K562 (cell line): Measurements from ENCODE around the gene SKIC2. TPM values are rescaled to one million over a fixed set of nuclear protein-coding genes. Genes with fewer than 3 reads are reported as not detected.

Experiments
- ATAC-seq: fragments of 200-7000 bp; cut with Tn5 transposase; 3 replicates; pipeline ENCODE4 v1.9.1; 2020; ENCODE audit warnings: moderate library complexity
- BruUV-seq: library from RNA; stranded (reverse); fragments of 400-500 nt; replicated peaks from 2 replicates; lab custom pipeline; 2021; lab: Mats Ljungman, UMichigan
- CTCF ChIA-PET: fragments of 300-600 bp; formaldehyde crosslinking; extraction: SDS; loops from one replicate; lab custom pipeline; 2021; ENCODE audit warnings: low intra/inter-chr PET ratio; lab: Yijun Ruan, JAX
- POLR2A ChIA-PET: fragments of 300-600, 350-650 bp; sonication (Branson Sonifier 250); formaldehyde crosslinking; extraction: SDS; loops from one replicate; lab custom pipeline; 2021; ENCODE audit warnings: antibody characterized with exemption, inconsistent platforms; lab: Yijun Ruan, JAX
- DNase-seq, 4 experiments: peaks; one replicate each; pipeline versions ENCODE4 v3.0.0 to v3.0.0-alpha.2; 2011 to 2018; ENCODE audit warnings: low spot score in 3 of 4, mixed read lengths in 3 of 4; ENCODE audit errors: extremely low read depth in 1 of 4
- FAIRE-seq: peaks from 2 replicates; lab custom pipeline; 2011; peaks lifted over from hg19 to GRCh38; lab: Jason Lieb, UNC
- H2AFZ ChIP-seq: 2 replicates; pipeline ENCODE4 v1.6.0; 2011; ENCODE audit warnings: low read depth, low read length, control low read depth, inconsistent platforms
- H3K27ac ChIP-seq: fragments of 200-600 bp; 3 replicates; pipeline ENCODE4 v1.8.0; 2011; ENCODE audit warnings: low read depth, mild to moderate bottlenecking, control low read depth, inconsistent platforms, low read length, moderate library complexity, mixed read lengths; ENCODE audit errors: extremely low read depth
- H3K27me3 ChIP-seq, 2 experiments: fragments of 300-600 bp in 1 of 2; 2 replicates in 1 of 2; 3 replicates in 1 of 2; pipeline versions ENCODE4 v1.6.0 to v1.8.0; 2011; ENCODE audit warnings: inconsistent platforms in 2 of 2, low read length in 2 of 2, mild to moderate bottlenecking in 1 of 2, mixed read lengths in 1 of 2, moderate library complexity in 1 of 2; ENCODE audit not compliant: control insufficient read depth in 2 of 2, insufficient read depth in 2 of 2
- H3K36me3 ChIP-seq: fragments of 300-600 bp; 3 replicates; pipeline ENCODE4 v1.8.0; 2011; ENCODE audit warnings: mild to moderate bottlenecking, low read length, inconsistent platforms; ENCODE audit not compliant: control insufficient read depth, insufficient read depth
- H3K4me1 ChIP-seq, 2 experiments: fragments of 200-600 bp in 1 of 2; replicated peaks in 1 of 2; 2 replicates in 1 of 2; 3 replicates in 1 of 2; pipeline versions ENCODE4 v1.5.1 to v1.8.0; 2011; ENCODE audit warnings: inconsistent platforms in 2 of 2, low read length in 2 of 2, mild to moderate bottlenecking in 1 of 2, mixed read lengths in 1 of 2, moderate library complexity in 1 of 2; ENCODE audit not compliant: control insufficient read depth in 2 of 2, insufficient read depth in 2 of 2
- H3K4me2 ChIP-seq: 2 replicates; pipeline ENCODE4 v1.6.1; 2011; ENCODE audit warnings: low read length, control low read depth, inconsistent platforms, mixed read lengths; ENCODE audit not compliant: insufficient read depth
- H3K4me3 ChIP-seq: fragments of 200-600 bp; sonication (generic), shearing (Covaris generic); 2 replicates; pipeline ENCODE4 v1.5.1; 2016; ENCODE audit warnings: control low read depth, inconsistent platforms
- H3K79me2 ChIP-seq: fragments of 200-600 bp; 3 replicates; pipeline ENCODE4 v1.8.0; 2011; ENCODE audit warnings: low read length, inconsistent platforms; ENCODE audit not compliant: control insufficient read depth, insufficient read depth
- H3K9ac ChIP-seq, 2 experiments: 2 replicates each; pipeline versions ENCODE4 v1.6.0 to v1.6.1; 2011; ENCODE audit warnings: low read depth in 2 of 2, low read length in 2 of 2, control low read depth in 1 of 2, inconsistent platforms in 1 of 2, mild to moderate bottlenecking in 1 of 2, mixed read lengths in 1 of 2; ENCODE audit not compliant: insufficient read depth in 1 of 2
- H3K9me1 ChIP-seq: one replicate; pipeline ENCODE4 v1.6.0; 2011; ENCODE audit warnings: inconsistent platforms, mild to moderate bottlenecking, low read length, moderate library complexity; ENCODE audit not compliant: control insufficient read depth, insufficient read depth
- H3K9me3 ChIP-seq: replicated peaks from 2 replicates; pipeline ENCODE4 v1.5.1; 2011; ENCODE audit warnings: low read depth, low read length, inconsistent platforms; ENCODE audit not compliant: control insufficient read depth, insufficient read depth
- H4K20me1 ChIP-seq: replicated peaks from 2 replicates; pipeline ENCODE4 v1.6.1; 2011; ENCODE audit warnings: low read length, inconsistent platforms, mixed read lengths; ENCODE audit not compliant: control insufficient read depth, insufficient read depth
- BDP1 ChIP-seq: IDR thresholded peaks from 3 replicates; pipeline ENCODE4 v1.6.1; 2011; ENCODE audit not compliant: insufficient read length, insufficient read depth
- C11orf30 ChIP-seq: fragments of 450-650 bp; IDR thresholded peaks from 2 replicates; pipeline ENCODE4 v1.6.1; 2016; ENCODE audit warnings: low read depth, mild to moderate bottlenecking
- DMBX1 ChIP-seq: fragments of 250-450 bp; sonication (Bioruptor Pico); IDR thresholded peaks from 2 replicates; pipeline ENCODE4 v1.8.0; 2022; ENCODE audit warnings: inconsistent platforms, mild to moderate bottlenecking, moderate library complexity, borderline replicate concordance
- GATAD2B ChIP-seq: fragments of 450-650 bp; IDR thresholded peaks from 2 replicates; pipeline ENCODE4 v1.6.1; 2017; ENCODE audit warnings: mild to moderate bottlenecking, borderline replicate concordance
- IFI16 ChIP-seq: fragments of 250-450 bp; sonication (Bioruptor Pico); IDR thresholded peaks from 2 replicates; pipeline ENCODE4 v2.1.2; 2022; ENCODE audit warnings: mild to moderate bottlenecking, inconsistent platforms
- KLF16 ChIP-seq: IDR thresholded peaks from 2 replicates; pipeline ENCODE4 v1.6.1; 2016; ENCODE audit warnings: antibody characterized with exemption
- KLF6 ChIP-seq: fragments of 250-450 bp; sonication (Bioruptor Pico); IDR thresholded peaks from 2 replicates; pipeline ENCODE4 v1.4.0; 2020; ENCODE audit warnings: mild to moderate bottlenecking, moderate library complexity, borderline replicate concordance
- MEF2A ChIP-seq: IDR thresholded peaks from 2 replicates; pipeline ENCODE4 v1.6.1; 2011; ENCODE audit warnings: low read depth, mild to moderate bottlenecking, low read length, moderate library complexity; ENCODE audit not compliant: control insufficient read depth
- MXI1 ChIP-seq: IDR thresholded peaks from 2 replicates; pipeline ENCODE4 v1.6.1; 2011; ENCODE audit warnings: low read depth, mild to moderate bottlenecking, improper control_type of control experiment, low read length
- PHB ChIP-seq: fragments of 250-450 bp; sonication (Bioruptor Pico); IDR thresholded peaks from 2 replicates; pipeline ENCODE4 v1.5.0; 2021
- PPARD ChIP-seq: fragments of 250-450 bp; sonication (Bioruptor Pico); IDR thresholded peaks from 2 replicates; pipeline ENCODE4 v1.8.0; 2022; ENCODE audit warnings: inconsistent platforms, mild to moderate bottlenecking, moderate library complexity
- ZFP30 ChIP-seq: fragments of 250-450 bp; sonication (Bioruptor Pico); IDR thresholded peaks from 2 replicates; pipeline ENCODE4 v1.8.0; 2022; ENCODE audit warnings: moderate library complexity, mild to moderate bottlenecking, inconsistent platforms, borderline replicate concordance
- ZNF316 ChIP-seq: fragments of 450-650 bp; IDR thresholded peaks from 2 replicates; pipeline ENCODE4 v1.6.1; 2016
- WGBS: fragments of 100-300 bp; shearing (Covaris generic); methylation state at CpG from one replicate; pipeline ENCODE4 v1.1.6; 2016; ENCODE audit warnings: low coverage, mixed read lengths; ENCODE audit not compliant: insufficient coverage; ENCODE audit errors: missing lambda C conversion rate; 5-methylcytosine and 5-hydroxymethylcytosine counted together
- in situ Hi-C: fragments of 300-500 bp; cut with MboI; formaldehyde crosslinking; loops from 4 replicates; pipeline ENCODE4 v1.15.0; 2018; ENCODE audit warnings: inconsistent platforms, mixed read lengths
- intact Hi-C: fragments of 100-400 bp; cut with micrococcal nuclease; formaldehyde crosslinking; loops from 2 replicates; pipeline ENCODE4 v1.14.2; 2022
- polyA plus RNA-seq, 8 experiments: library from polyadenylated mRNA; depleted of rRNA in 4 of 8; stranded (reverse) in 5 of 8; unstranded in 3 of 8; fragments of >200 nt; fragmentation: Nextera tagmentation in 2 of 8; fragmentation: Illumina TruSeq in 1 of 8; extraction: Ambion mirVana in 2 of 8; extraction: Trizol in 1 of 8; gene quantifications; 2 replicates each; pipeline versions ENCODE4 v1.2.1 to v1.2.3, GENCODE V29; 2011 to 2014; ENCODE audit warnings: inconsistent platforms in 1 of 8, missing spikeins in 1 of 8
- total RNA-seq, 7 experiments: library from RNA; depleted of rRNA in 6 of 7; stranded (reverse); fragments of >200 nt in 6 of 7; fragmentation: Illumina TruSeq in 2 of 7; extraction: Trizol in 2 of 7; gene quantifications; 2 replicates each; pipeline versions ENCODE4 v1.2.1 to v1.2.3, GENCODE V29; 2011 to 2021; ENCODE audit warnings: low replicate concordance in 1 of 7
- TF ChIP-seq, protein P1 (sequence below): fragments of 250-450 bp; sonication (Bioruptor Pico); IDR thresholded peaks from 2 replicates; pipeline ENCODE4 v1.4.0; 2020
- TF ChIP-seq, protein P2 (sequence below): IDR thresholded peaks from 3 replicates; pipeline ENCODE4 v1.6.1; 2011; ENCODE audit warnings: borderline replicate concordance, mild to moderate bottlenecking; ENCODE audit not compliant: insufficient read length, insufficient read depth

SKIC2 gene
- total and polyA plus RNA-seq, 9 of the 15 experiments (the other 6 are each of a cell fraction or from before 2014, with no cell fraction given) = 3.3 to 94.6 (median 38.8) TPM

DNA sequence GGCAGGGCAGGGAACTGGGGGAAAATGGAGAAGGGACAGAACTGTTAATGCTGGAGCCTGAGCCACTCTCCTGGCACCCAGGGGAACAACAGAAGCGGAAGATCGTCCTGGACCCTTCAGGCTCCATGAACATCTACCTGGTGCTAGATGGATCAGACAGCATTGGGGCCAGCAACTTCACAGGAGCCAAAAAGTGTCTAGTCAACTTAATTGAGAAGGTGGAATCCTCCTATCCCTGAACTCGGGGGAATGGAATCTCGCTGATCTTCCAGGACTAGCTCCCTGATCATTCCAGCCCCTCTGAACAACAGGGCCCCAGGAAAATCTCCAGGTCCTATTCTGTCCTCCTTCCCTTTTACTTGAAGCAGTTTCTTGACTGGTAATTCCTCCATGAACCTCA is 11.1 kb upstream of the SKIC2 start:
- H3K4me2 ChIP-seq = no peak overlapping the region
- in situ Hi-C loops = no loop called here
- FAIRE-seq = no peak

More for the DNA sequence above, 11.1 kb upstream of the SKIC2 start:
- Histone ChIP-seq H3K27ac (no peak overlapping the region), H3K9me1 (peaks cover 7% of the 10 kb centered on the region), H3K4me1 (peaks cover 16 to 24% of the 10 kb centered on the region in 2 experiments), H3K9me3 (no peaks in the 10 kb centered on the region), H3K36me3 (peaks cover 21% of the 10 kb centered on the region), H3K9ac (no peak overlapping the region), H2AFZ (no peak overlapping the region), H3K4me3 (no peak overlapping the region), H3K27me3 (peaks cover 2 to 21% of the 10 kb centered on the region in 2 experiments; a peak in 3 of 5 replicates), H3K79me2 (no peaks in the 10 kb centered on the region), H4K20me1 (no peaks in the 10 kb centered on the region)
- TF ChIP-seq DMBX1 = no peak
- TF ChIP-seq KLF16 = no peak
- no peak for TF ChIP-seq BDP1
- no peak for TF ChIP-seq KLF6 (CRISPR knock-in tag)
- TF ChIP-seq, protein P1, sequence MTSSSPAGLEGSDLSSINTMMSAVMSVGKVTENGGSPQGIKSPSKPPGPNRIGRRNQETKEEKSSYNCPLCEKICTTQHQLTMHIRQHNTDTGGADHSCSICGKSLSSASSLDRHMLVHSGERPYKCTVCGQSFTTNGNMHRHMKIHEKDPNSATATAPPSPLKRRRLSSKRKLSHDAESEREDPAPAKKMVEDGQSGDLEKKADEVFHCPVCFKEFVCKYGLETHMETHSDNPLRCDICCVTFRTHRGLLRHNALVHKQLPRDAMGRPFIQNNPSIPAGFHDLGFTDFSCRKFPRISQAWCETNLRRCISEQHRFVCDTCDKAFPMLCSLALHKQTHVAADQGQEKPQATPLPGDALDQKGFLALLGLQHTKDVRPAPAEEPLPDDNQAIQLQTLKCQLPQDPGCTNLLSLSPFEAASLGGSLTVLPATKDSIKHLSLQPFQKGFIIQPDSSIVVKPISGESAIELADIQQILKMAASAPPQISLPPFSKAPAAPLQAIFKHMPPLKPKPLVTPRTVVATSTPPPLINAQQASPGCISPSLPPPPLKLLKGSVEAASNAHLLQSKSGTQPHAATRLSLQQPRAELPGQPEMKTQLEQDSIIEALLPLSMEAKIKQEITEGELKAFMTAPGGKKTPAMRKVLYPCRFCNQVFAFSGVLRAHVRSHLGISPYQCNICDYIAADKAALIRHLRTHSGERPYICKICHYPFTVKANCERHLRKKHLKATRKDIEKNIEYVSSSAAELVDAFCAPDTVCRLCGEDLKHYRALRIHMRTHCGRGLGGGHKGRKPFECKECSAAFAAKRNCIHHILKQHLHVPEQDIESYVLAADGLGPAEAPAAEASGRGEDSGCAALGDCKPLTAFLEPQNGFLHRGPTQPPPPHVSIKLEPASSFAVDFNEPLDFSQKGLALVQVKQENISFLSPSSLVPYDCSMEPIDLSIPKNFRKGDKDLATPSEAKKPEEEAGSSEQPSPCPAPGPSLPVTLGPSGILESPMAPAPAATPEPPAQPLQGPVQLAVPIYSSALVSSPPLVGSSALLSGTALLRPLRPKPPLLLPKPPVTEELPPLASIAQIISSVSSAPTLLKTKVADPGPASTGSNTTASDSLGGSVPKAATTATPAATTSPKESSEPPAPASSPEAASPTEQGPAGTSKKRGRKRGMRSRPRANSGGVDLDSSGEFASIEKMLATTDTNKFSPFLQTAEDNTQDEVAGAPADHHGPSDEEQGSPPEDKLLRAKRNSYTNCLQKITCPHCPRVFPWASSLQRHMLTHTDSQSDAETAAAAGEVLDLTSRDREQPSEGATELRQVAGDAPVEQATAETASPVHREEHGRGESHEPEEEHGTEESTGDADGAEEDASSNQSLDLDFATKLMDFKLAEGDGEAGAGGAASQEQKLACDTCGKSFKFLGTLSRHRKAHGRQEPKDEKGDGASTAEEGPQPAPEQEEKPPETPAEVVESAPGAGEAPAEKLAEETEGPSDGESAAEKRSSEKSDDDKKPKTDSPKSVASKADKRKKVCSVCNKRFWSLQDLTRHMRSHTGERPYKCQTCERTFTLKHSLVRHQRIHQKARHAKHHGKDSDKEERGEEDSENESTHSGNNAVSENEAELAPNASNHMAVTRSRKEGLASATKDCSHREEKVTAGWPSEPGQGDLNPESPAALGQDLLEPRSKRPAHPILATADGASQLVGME (CRISPR knock-in tag) = no peak
- peak; percentile 85 for TF ChIP-seq ZNF316
- TF ChIP-seq PHB (CRISPR knock-in tag) = no peak
- peak; percentile 70 for TF ChIP-seq C11orf30
- TF ChIP-seq, protein P2, sequence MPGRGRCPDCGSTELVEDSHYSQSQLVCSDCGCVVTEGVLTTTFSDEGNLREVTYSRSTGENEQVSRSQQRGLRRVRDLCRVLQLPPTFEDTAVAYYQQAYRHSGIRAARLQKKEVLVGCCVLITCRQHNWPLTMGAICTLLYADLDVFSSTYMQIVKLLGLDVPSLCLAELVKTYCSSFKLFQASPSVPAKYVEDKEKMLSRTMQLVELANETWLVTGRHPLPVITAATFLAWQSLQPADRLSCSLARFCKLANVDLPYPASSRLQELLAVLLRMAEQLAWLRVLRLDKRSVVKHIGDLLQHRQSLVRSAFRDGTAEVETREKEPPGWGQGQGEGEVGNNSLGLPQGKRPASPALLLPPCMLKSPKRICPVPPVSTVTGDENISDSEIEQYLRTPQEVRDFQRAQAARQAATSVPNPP = no peak
- TF ChIP-seq MEF2A = no peak
- TF ChIP-seq MXI1 = no peak
- no peak for TF ChIP-seq GATAD2B
- no peak for TF ChIP-seq IFI16 (CRISPR knock-in tag)
- TF ChIP-seq PPARD (CRISPR knock-in tag) = no peak
- no peak for TF ChIP-seq ZFP30 (CRISPR knock-in tag)
- 70% methylated on average over 4 of the region's 4 CpGs for WGBS
- no peak for DNase-seq
- intact Hi-C loops = loop anchor here (5.0 kb wide), 1 partner anchor 46 kb away; the partner anchor contains the start of gene ZBTB12
- ATAC-seq = no peak
- CTCF ChIA-PET = no interaction called here
- POLR2A ChIA-PET = interaction anchor here (1.3 to 1.9 kb wide), 2 partner anchors 9 to 100 kb away, joined by 4 to 6 read pairs; no protein-coding TSS in a partner anchor
- BruUV-seq = no TSS peak
